Right cardiac atrium (tissue), 5 donors: ENCODE results near the gene EFR3B. TPM values are rescaled to one million over a fixed set of nuclear protein-coding genes. Genes with fewer than 3 reads are reported as not detected.
A peak's percentile ranks its signal among the peaks of the same experiment; 100 is the strongest.

Source experiments
- ATAC-seq, 2 donors: fragments of 200-7000 bp; cut with Tn5 transposase; one replicate each; pipeline versions ENCODE4 v1.8.0 to v1.9.1; 2020; ENCODE audit warnings: moderate library complexity in 2 of 2, mild to moderate bottlenecking in 1 of 2
- DNase-seq, 3 donors: peaks; one replicate each; pipeline ENCODE4 v3.0.0-alpha.2; 2020
- H3K27ac ChIP-seq: one replicate; pipeline ENCODE4 v1.5.1; 2013; ENCODE audit warnings: mild to moderate bottlenecking, low read length, control low read depth, moderate library complexity
- H3K27me3 ChIP-seq: one replicate; pipeline ENCODE4 v1.6.1; 2013; ENCODE audit not compliant: control insufficient read depth, insufficient read depth
- H3K4me1 ChIP-seq: one replicate; pipeline ENCODE4 v1.6.1; 2013; ENCODE audit warnings: low read length; ENCODE audit not compliant: control insufficient read depth, insufficient read depth
- H3K4me3 ChIP-seq: one replicate; pipeline ENCODE4 v1.5.1; 2013; ENCODE audit warnings: low read length, control low read depth
- H3K9me3 ChIP-seq: one replicate; pipeline ENCODE4 v1.6.1; 2013; ENCODE audit warnings: low read length; ENCODE audit not compliant: control insufficient read depth
- WGBS: extraction: QIAGEN DNeasy Blood & Tissue Kit; methylation state at CpG from one replicate; pipeline ENCODE4 v1.1.7; 2013; 5-methylcytosine and 5-hydroxymethylcytosine counted together
- intact Hi-C, 4 donors: fragments of 100-400 bp; cut with DNase I; formaldehyde crosslinking; loops; one replicate each; pipeline versions ENCODE4 v1.11.0 to v1.14.0; 2022 to 2023
- polyA plus RNA-seq: library from polyadenylated mRNA; stranded (reverse); fragments of 200-250 nt; gene quantifications from one replicate; pipeline ENCODE4 v1.2.3, GENCODE V29; 2013
- total RNA-seq, 4 donors: library from RNA; stranded (reverse); fragmentation: NEBNext Ultra II Directional; extraction: Animal tissue kit (Norgen Biotek cat#: 25700); gene quantifications; one replicate each; pipeline ENCODE4 v1.2.1, GENCODE V29; 2021
- donor health status: healthy with polysubstance abuse.
- donor health status: DM: no; HTN: yes; CAD: no.
- donor health status: DM: no; HTN: no; CAD: no.
- donor health status: DM: no; HTN: yes; CAD: no; lungs with severe emphysema.
- donor health status: DM: yes; HTN: yes; CAD: no.

The EFR3B gene
- total and polyA plus RNA-seq, 5 donors: 2.9 to 9.7 (median 6.3) TPM

GRCh38 chr2:25168256-25169072 lies 126.6 kb downstream of the EFR3B start, which contains the start of gene POMC:
Gene POMC, minus strand, starts transcription at chr2:25168580. Its CDS starts 3,808 bp downstream, at chr2:25164772.
- no peak within 1 kb of the TSS for H3K27ac ChIP-seq
- intact Hi-C loops: no loop called here
- 5% methylated on average over 75 of the region's 75 CpGs for WGBS
- peak in 2 of 3 donors; percentile 57 to 64 for DNase-seq
- no peaks in the 10 kb centered on the region for H3K4me1 ChIP-seq
- H3K4me3 ChIP-seq: peak within 1 kb of the TSS; percentile 49
- ATAC-seq: peak; percentile 53 to 72
- H3K9me3 ChIP-seq: no peaks in the 10 kb centered on the region
- no peaks in the 10 kb centered on the region for H3K27me3 ChIP-seq

GRCh38 chr2:25169073-25169470 lies 127.2 kb downstream of the EFR3B start:
- intact Hi-C loops: no loop called here
- Histone ChIP-seq H3K9me3 (no peaks in the 10 kb centered on the region), H3K27ac (no peak overlapping the region), H3K4me3 (no peak overlapping the region), H3K27me3 (no peaks in the 10 kb centered on the region), H3K4me1 (no peaks in the 10 kb centered on the region)
- 76% methylated on average over 2 of the region's 2 CpGs for WGBS
- no peak for DNase-seq
- ATAC-seq: no peak

- no peak for ATAC-seq
- WGBS: 89% methylated on average over 7 of the region's 7 CpGs
- H3K27ac ChIP-seq: no peak overlapping the region
- H3K4me1 ChIP-seq: no peaks in the 10 kb centered on the region
- no peak for DNase-seq
- no peak overlapping the region for H3K4me3 ChIP-seq
- no peaks in the 10 kb centered on the region for H3K27me3 ChIP-seq
- H3K9me3 ChIP-seq: no peaks in the 10 kb centered on the region
- intact Hi-C loops: no loop called here
Observed at GRCh38 chr2:25170888-25171287, 129.0 kb downstream of the EFR3B start.

- H3K27me3 ChIP-seq: no peaks in the 10 kb centered on the region
- 92% methylated on average over 5 of the region's 5 CpGs for WGBS
- H3K4me3 ChIP-seq: no peak overlapping the region
- intact Hi-C loops: no loop called here
- no peaks in the 10 kb centered on the region for H3K4me1 ChIP-seq
- no peaks in the 10 kb centered on the region for H3K9me3 ChIP-seq
- no peak overlapping the region for H3K27ac ChIP-seq
- no peak for DNase-seq
- ATAC-seq: no peak
Observed at GRCh38 chr2:25173719-25174118, 131.8 kb downstream of the EFR3B start.

- H3K27ac ChIP-seq: no peak overlapping the region
- ATAC-seq (no peak), DNase-seq (no peak)
- intact Hi-C loops: no loop called here
- H3K9me3 ChIP-seq: no peaks in the 10 kb centered on the region
- 92% methylated on average over 6 of the region's 6 CpGs for WGBS
- H3K4me3 ChIP-seq: no peak overlapping the region
- H3K27me3 ChIP-seq: no peaks in the 10 kb centered on the region
- H3K4me1 ChIP-seq: no peaks in the 10 kb centered on the region
Observed at GRCh38 chr2:25174192-25174861, 132.5 kb downstream of the EFR3B start.

- Histone ChIP-seq H3K9me3 (no peaks in the 10 kb centered on the region), H3K4me1 (no peaks in the 10 kb centered on the region), H3K4me3 (no peak overlapping the region), H3K27ac (no peak overlapping the region), H3K27me3 (no peaks in the 10 kb centered on the region)
- DNase-seq: no peak
- WGBS: 84% methylated on average over 6 of the region's 6 CpGs
- ATAC-seq: no peak
- intact Hi-C loops: no loop called here
Observed at GRCh38 chr2:25176138-25176537, 134.3 kb downstream of the EFR3B start.

- no peaks in the 10 kb centered on the region for H3K9me3 ChIP-seq
- intact Hi-C loops: no loop called here
- no peak overlapping the region for H3K4me3 ChIP-seq
- H3K27ac ChIP-seq: no peak overlapping the region
- DNase-seq (no peak), ATAC-seq (no peak)
- no peaks in the 10 kb centered on the region for H3K27me3 ChIP-seq
- H3K4me1 ChIP-seq: no peaks in the 10 kb centered on the region
- 88% methylated on average over 5 of the region's 5 CpGs for WGBS
Observed at GRCh38 chr2:25176541-25177181, 134.8 kb downstream of the EFR3B start.

- 82% methylated on average over 8 of the region's 8 CpGs for whole genome bisulfite sequencing
- Histone ChIP-seq H3K27ac (no peak overlapping the region), H3K27me3 (no peaks in the 10 kb centered on the region), H3K9me3 (no peaks in the 10 kb centered on the region), H3K4me3 (no peak overlapping the region), H3K4me1 (no peaks in the 10 kb centered on the region)
- DNase-seq: no peak
- intact Hi-C loops: no loop called here
- no peak for ATAC-seq
Observed at GRCh38 chr2:25177211-25177611, 135.3 kb downstream of the EFR3B start.

- no peak for ATAC-seq
- Histone ChIP-seq H3K27me3 (no peaks in the 10 kb centered on the region), H3K9me3 (no peaks in the 10 kb centered on the region), H3K4me3 (no peak overlapping the region), H3K27ac (no peak overlapping the region), H3K4me1 (no peaks in the 10 kb centered on the region)
- 88% methylated on average over 10 of the region's 10 CpGs for WGBS
- intact Hi-C loops: no loop called here
- DNase-seq: no peak
Observed at GRCh38 chr2:25178976-25179375, 137.1 kb downstream of the EFR3B start.

- ATAC-seq (no peak), DNase-seq (no peak)
- Histone ChIP-seq H3K27ac (no peak overlapping the region), H3K9me3 (no peaks in the 10 kb centered on the region), H3K27me3 (no peaks in the 10 kb centered on the region), H3K4me3 (no peak overlapping the region), H3K4me1 (no peaks in the 10 kb centered on the region)
- 48% methylated on average over 5 of the region's 5 CpGs for WGBS
- intact Hi-C loops: no loop called here
Observed at GRCh38 chr2:25184254-25184653, 142.4 kb downstream of the EFR3B start.

- no peaks in the 10 kb centered on the region for H3K27me3 ChIP-seq
- intact Hi-C loops: no loop called here
- WGBS: 67% methylated on average over 11 of the region's 11 CpGs
Observed at GRCh38 chr2:25187729-25188350, 146.0 kb downstream of the EFR3B start.

More at GRCh38 chr2:25187729-25188350, 146.0 kb downstream of the EFR3B start:
- Histone ChIP-seq H3K9me3 (no peaks in the 10 kb centered on the region), H3K4me3 (no peak overlapping the region), H3K4me1 (no peaks in the 10 kb centered on the region), H3K27ac (no peak overlapping the region)
- DNase-seq (no peak), ATAC-seq (no peak)
